RCC 7860 (cell line): ENCODE measurements around the gene SNCA.

Experiments used
- DNase-seq: peaks from one replicate; pipeline ENCODE4 v3.0.0-alpha.2; 2015; ENCODE audit warnings: low spot score
- FAIRE-seq: peaks from 2 replicates; lab custom pipeline; 2012; peaks lifted over from hg19 to GRCh38; lab: Jason Lieb, UNC

Gene SNCA

DNA sequence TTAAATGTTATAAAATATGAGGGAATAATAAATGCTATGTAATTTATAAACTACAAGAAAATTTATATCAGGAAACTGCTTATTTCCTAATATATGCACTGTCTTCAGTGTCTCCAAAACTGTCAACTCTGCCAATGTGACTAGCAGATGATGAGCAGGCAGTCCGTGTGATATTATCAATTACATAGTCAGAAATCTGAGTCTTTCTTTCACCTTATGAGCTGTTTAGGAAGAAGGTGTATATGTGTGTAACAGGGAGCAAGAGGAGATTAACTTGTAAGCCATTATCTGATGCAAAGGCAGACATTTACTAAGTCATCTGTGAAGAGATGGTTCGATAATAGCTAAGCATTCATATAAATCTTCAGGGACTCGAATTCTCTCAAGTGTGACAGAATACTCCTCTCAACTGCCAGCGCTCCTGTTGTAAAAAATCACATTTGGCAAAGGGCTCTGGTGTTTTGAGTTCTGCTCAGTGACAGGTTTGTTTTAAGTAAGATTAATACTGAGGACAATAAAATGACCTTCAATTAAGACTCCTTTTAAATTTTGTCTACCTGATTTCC is 79.7 kb downstream of the SNCA start:
- DNase-seq (peak; percentile 29), FAIRE-seq (peak; percentile 82)

DNA sequence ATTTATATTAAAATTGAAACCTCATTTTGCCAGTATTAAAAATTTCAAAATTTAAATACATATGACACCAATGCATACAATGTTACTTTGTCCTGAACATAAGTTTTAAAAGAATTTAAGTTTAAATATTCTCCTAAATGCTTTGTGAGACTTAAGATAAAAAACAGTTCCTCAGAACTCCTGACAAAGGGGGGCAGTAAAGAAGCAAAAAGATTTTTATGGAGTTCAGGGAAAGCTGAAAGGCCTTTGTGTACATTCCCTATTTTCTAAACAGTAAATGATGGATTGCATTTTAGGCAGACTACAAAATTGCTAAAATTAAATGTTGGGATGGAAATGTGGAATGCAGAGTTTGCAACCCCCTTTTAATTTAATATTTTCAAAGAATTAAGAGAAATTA is 81.7 kb downstream of the SNCA start:
- FAIRE-seq (no peak), DNase-seq (no peak)

DNA sequence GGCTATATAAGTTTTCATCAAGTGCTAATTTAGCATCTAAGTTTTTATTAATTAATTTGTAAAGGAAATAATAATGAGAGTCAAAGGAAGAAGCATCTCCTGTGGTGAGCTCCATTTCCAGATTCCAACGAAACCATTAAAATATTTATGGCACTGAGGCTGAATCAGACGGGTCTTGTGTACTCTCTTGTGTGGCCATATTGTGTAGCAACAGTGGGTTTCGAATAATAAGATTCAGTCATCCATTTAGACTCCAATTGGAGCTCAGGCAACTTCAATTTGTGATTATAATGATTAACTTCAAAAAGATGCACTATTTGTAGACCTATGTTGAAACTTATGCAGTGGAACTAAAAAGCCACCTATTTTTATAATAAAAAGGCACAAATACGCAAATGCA is 82.4 kb downstream of the SNCA start:
- DNase-seq (peak; percentile 49), FAIRE-seq (no peak)

DNA sequence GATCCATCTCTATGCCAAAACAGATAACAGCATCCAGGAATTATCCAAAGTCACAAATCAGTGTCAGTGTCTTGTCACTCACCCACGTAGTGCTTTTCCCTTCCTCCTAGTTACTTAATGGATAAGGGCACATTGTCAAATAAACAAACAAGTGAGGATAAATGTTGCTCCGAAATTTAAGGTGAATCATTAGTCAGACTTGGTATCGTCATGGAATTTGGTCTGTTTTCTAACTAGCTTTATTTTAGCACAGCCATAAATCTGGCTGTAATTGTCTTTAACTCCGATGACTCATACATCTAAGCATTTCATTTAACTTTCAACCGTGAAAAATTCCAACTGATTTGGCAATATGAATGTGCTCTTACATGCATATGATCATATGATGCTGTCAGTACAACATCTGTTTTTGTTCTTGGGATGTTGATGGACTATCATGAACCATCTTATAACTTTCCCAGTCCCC is 83.3 kb downstream of the SNCA start:
- DNase-seq (peak; percentile 89), FAIRE-seq (peak; percentile 92)

DNA sequence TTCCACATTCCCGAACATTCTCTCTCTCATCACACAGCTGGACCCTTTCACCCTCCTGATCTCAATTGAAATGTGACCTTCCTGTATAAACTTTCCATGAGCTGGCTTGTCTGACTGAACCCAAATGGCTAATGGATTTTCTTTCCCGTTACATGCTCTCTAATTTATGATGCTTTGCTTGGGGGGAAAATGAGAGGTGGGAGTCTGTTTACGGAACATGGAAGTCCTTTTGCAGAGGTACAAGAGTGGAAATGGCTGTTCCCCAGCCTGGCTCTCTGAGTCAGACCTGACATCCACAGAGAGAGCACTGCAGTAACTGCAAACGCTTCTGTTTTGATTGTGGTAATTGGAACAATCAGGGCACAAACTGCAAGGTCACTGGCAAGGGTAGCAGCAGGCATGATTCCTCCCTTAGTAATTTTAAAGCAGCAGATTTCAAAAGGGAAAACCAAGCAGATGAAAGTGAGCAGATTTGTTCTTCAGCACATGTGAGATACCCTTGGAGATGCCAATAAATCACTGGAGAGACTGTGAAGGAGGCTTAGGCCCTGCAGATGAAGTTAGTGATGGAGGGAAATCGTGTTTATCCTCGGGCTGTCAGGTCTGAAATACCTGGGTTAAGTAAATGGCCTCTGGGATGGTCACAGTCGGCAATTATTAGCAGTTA is 83.9 kb downstream of the SNCA start:
- FAIRE-seq = no peak
- peak; percentile 27 for DNase-seq

DNA sequence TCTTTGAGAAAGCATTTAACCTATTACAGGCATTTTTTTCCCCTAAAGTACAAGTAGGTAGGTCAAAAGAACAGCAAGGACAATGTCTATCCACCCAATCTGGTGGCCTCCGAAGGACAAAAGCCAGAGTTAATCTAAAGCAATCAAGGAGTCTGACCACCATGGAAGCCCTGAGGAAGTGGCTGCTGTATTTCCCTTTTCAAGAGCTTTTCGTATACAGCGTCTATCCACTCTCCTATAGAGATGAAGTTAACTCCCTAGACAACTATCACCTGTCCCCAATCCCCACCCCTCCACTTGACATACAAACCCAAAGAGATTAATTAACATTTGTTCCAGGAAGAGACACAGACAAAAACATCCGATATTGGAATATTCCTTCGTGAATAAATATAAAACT is 85.5 kb downstream of the SNCA start:
- FAIRE-seq = no peak

DNA sequence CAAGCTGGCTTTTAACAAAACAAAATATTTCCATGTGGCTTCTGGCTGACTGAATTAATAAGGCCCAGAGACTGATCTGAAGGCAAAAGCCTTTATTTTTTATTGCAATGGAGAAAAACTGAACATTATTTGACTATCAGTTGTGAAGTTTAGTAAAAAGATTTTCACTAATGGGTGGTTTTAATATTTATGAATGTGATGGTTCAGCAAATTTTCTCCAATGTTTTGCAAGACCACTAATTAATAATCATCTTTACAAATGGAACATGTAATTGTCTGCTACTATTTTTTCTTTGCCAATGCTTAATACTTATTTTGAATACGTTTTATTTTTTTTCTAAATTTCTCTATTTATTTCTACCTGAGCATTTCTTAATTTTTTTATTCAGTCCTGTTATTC is 90.6 kb downstream of the SNCA start:
- DNase-seq (no peak), FAIRE-seq (no peak)

More for the DNA sequence above, 85.5 kb downstream of the SNCA start:
- no peak for DNase-seq

DNA sequence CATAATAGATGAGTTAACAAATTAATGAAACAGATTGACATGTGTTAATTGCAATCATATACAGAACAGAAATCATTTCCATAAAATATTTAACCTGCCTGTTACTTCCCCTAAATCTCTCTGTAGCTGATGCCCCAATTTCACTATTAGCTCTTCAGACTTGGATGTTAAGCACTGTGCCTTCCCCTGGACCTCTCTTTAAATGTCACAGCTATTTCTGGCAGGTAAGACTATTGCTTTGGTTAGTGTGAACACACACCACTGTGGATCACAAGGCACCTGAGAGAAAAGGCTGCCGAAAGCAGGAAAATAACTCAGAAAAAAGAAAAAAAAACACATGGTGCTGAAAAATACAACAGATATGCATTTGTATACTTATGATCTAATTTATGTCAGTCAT is 91.3 kb downstream of the SNCA start:
- no peak for FAIRE-seq
- no peak for DNase-seq

DNA sequence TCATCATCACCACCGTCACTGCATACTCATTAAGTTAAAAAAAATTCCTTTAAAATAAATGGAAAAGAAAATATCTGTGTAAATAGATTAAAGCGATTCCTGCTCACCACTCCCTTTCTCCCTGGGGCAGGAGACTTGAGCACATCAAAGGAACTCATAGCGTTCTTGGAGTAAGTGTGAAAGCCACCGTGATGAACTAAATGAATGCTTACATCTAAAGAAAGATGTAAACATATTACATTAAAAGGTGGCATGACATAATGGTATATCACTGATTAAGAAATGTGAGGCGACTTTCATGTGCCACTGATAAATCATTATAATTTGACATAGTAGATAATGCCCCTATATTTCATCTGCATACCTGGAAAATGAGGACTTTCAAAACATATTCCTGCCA is 92.0 kb downstream of the SNCA start:
- DNase-seq = no peak
- FAIRE-seq = no peak

DNA sequence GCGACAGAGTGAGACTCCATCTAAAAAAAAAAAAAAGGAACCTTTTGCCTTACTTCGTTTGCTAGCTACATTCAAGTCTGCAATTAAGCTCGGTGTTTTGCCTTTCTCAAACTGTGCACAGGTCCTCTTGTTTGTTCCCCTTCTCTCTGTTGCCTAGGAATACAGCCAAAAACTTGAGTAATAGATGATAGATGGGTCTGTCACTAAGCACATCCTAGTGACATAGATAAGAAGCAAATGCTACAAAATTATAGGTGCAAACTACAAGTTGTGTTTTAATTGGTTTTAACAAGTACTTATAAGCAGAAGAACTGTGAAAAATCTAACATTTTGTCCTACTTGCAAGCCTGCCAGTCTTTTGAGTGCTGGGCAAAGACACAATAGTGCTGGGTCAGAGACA is 95.2 kb downstream of the SNCA start:
- FAIRE-seq = no peak
- DNase-seq = no peak

DNA sequence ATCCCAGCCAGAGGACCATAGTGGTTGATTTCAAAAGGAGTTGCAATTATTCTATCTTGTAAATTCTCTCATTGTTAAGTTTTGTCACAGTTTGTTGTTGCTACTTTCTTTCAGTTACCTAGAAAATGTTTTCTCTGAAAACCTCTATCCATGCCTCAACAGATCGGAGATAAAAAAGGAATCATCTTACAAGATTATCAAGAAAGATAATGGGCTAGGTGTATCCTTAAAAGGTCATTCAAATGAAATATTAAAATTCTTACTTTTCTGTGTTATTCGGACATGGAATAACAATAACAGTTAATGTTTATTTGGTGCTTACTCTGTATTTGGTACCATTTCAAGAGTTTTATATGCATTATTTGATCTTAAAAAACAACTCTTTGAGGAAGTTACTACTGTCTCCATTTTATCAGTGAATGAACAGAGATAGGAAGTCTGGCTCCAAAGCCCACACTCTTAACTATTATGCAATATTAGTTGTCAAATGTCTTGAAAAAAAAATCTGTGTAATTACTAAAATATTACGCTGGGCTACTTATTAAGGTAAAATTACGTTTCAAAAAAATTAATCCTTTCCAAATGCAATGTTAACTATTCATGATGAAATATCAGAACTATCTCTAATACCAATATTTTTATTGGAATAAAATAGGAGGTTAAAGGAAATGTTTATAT is 97.5 kb downstream of the SNCA start:
- DNase-seq (no peak), FAIRE-seq (no peak)

DNA sequence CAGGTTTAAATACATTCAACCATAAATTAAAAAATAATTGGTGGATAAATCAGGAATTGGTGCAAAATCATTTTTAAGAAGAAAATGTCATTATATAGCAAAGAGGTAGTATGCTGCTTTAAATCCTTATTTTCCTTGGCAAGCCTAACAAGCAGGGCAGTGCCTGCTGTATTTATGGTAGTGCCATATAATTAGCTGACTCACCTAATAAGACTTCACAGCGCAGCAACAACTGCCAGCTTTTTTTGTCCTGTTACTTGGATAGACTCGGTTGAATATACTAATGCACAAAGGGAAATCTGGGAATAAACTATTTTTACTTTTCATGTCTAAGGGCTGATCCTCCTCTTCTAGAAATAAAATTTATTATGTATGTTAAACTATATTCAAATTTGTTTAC is 99.1 kb downstream of the SNCA start:
- FAIRE-seq (no peak), DNase-seq (no peak)

DNA sequence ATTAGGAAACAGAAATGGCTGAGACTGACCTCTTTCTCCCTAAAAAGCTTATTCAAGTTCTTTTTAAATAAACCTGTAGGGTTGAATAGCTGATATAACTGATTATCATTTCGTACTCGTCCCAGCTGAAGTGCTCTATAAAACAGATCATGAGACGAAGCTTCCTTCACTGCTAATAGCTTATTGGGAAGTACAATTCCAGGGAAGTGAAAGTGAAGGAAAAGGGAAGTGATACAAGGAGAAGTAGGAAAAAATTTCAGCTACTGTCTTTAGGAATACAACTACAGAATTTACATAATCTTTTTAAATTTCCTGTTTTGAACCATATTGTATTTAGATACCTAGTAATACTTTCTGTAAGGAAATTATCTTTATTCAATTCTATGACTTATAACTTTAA is 103.0 kb downstream of the SNCA start:
- DNase-seq (no peak), FAIRE-seq (no peak)

DNA sequence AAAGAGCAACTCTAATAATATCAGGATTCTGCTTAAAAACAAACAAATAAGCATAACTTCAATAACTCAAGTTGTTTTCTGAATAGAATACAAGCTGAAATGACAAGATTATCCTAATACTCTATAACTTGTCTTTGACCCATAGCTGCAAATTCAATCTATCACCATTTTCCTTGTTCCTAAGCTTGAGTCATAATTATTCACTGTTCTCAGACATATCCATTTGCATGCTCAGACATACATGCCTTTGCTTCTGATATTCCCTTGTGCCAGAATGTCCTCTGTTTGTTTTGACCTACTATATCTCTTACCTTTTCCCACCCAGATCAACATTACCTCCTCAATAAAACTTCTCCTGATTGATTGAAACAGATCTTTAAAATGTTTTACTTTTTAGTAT is 109.7 kb downstream of the SNCA start:
- no peak for FAIRE-seq
- no peak for DNase-seq

DNA sequence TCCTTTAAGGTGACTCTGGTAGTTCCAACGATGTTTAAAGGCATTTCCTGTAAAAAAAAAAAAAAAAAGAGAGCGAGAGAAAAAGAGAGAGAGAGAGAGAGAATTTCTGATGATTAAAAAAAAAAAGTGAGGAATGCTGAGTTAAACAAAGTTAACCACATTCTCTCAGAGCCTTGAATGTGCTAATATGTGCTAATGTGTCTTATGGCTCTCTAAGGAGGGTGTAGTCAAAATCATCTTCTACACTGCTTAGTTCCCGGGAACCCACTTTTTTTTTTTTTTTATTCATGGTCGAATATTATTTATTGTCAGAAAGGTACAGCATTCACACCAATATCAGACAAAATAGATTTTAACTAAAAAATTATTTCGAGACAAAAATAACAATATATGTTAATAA is 111.7 kb downstream of the SNCA start:
- DNase-seq = no peak
- FAIRE-seq = no peak

DNA sequence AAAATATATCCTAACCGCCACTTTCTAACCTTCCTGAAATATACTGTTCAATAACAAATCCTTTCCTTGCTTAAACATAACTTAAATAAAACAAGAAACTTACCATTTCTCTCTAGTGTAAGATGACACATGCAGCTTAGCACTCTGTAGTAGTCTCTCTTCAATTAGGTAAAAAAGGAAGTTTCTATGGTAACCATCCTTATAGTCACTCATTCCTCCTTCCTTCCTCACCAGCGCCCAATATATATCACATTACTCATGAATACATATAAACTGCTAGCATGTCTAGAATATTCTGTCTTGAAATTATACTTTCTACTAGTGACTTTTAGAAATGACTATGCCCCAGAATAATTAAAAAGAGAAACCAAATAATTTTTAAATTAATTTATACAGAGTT is 112.2 kb downstream of the SNCA start:
- peak; percentile 31 for DNase-seq
- no peak for FAIRE-seq

DNA sequence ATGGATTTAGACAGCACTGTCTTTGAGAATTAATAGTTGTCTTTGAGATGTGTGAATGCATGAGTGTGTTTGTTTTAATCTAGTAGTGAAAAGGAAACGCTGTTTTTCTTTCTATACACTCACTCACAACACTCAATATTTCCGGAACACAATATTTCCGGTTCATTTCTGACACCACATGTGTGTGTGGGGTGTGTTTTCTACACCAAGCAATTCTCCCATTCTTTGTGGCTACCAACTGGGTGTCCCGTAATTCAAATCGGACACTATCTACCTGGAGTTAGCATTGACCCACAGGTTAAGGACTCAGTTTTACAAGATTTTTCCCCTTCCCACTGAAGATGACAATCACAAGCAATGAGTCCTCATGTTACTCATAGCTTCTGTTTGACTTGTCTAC is 113.9 kb downstream of the SNCA start:
- DNase-seq (no peak), FAIRE-seq (no peak)

DNA sequence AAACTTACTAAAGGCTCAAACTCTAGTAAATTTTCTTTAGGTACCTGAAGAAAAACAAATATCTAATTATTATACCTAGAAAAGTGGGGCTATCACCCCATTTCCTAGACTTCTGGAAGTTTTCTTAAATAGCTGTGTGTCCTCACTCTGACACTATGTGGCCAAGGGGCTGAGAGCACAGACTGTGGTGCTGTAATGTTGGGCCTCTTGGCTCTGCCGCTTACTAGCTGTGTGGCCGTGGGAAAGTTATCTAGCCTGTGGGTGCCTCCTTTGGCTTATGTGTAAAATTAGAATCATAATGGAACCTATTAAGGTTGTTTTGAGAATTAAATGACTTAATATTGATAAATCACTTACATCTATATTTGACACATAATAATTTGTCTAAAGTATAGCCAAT is 114.4 kb downstream of the SNCA start:
- FAIRE-seq = no peak
- no peak for DNase-seq

DNA sequence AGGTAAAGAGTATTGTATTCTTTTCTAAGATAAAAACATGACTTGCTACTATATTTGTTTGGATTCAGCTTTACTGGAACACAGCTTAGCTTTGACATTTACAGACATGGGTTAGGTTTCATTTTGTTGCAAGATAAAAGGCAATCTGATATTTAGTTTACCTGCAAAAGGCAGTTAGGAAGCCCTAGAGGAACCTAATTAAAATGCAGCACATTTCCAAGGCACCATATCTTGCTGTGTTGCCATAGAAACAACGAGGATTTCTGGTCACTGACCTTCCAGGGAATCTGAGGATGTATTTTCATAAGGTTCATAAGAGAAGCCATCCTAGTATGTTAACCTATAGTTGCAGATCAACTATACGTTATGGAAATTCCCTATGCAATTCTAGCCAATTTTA is 116.0 kb downstream of the SNCA start:
- no peak for DNase-seq
- no peak for FAIRE-seq

DNA sequence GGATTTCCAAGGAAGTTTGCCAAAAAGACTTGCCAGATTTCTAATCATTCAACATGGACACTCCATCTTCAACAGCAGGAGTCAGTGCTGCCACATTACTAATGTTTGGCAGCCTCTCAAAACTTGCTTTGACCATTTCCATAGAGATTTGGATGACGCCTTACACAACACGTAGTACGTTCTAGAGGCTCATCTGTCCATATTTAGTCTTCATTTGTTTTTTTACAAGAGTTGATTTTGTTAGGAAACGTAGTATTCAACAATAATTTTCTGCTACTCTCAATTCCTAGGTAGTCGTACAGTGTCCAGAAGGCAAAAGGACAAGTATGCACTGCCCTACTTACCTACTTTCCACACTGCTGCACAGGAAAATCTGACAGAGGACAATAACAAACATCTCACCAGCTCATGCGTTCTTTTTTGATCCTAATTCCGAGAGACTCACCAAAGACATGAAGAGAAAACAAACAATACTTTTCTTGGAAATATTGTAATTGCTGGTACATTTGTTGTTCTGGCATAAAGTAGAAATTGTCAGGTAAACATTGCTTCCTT is 117.3 kb downstream of the SNCA start:
- DNase-seq (no peak), FAIRE-seq (no peak)

DNA sequence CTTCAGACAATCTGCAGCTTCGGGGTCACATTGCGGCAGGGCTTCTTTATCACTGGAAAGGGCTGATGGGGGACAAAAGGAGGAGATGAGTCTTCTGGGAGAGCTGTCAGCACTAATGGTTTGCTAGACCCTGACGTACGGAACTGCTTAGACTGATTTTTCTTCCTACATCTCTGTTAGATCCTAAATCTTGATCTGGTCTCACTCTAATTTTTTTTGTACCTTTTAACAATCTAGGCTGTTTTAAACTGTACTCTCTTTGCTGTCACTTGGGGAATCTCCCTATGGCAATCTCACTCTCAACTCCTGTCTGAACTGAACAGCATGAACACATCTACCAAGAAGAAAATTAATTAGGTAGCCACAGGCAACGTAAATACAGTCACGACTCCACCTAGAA is 120.1 kb downstream of the SNCA start:
- DNase-seq (no peak), FAIRE-seq (no peak)

DNA sequence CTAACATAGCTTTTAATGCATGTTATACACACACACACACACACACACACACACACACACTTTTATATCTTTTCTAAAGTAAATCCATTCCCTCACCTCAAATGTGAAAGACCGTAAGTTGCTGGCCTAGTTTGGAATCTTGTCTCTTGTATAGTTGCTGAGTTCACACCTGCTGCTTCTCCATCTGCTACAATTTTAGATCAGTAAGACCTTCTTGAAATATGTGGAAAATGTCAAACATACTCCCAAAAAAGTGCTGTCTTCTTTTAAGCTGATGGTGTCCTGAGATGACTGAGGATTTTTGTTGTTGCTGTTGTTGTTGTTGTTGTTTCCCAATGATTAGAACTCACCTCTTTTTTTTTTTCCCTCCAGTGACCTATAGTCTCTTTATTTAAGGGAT is 121.3 kb downstream of the SNCA start:
- FAIRE-seq (no peak), DNase-seq (no peak)
